Adrenal gland (tissue), 12 donors: ENCODE measurements around the gene DCUN1D4. TPM values are rescaled to one million over a fixed set of nuclear protein-coding genes. Genes with fewer than 3 reads are reported as not detected.

Experiments
- DNase-seq, 7 donors: peaks; one replicate each; pipeline ENCODE4 v3.0.0-alpha.2; 2019 to 2020
- H3K27ac ChIP-seq, 5 donors: fragments of 200-600 bp; sonication (generic) in 4 of 5; 1 replicate in 3 of 5; 2 replicates in 2 of 5; pipeline versions ENCODE4 v1.5.1 to v1.8.0; 2016 to 2020; ENCODE audit warnings: mild to moderate bottlenecking in 1 of 5
- H3K27me3 ChIP-seq: fragments of 200-600 bp; 2 replicates; pipeline ENCODE4 v1.8.0; 2021
- H3K36me3 ChIP-seq, 2 donors: fragments of 200-600 bp; replicated peaks in 1 of 2; 1 replicate in 1 of 2; 2 replicates in 1 of 2; pipeline versions ENCODE4 v1.5.1 to v1.8.0; 2018 to 2022
- H3K4me1 ChIP-seq, 2 donors: fragments of 200-600 bp; replicated peaks in 1 of 2; 1 replicate in 1 of 2; 2 replicates in 1 of 2; pipeline versions ENCODE4 v1.5.1 to v1.8.0; 2018 to 2021
- H3K4me3 ChIP-seq, 4 donors: fragments of 200-600 bp; sonication (generic) in 3 of 4; one replicate each; pipeline ENCODE4 v1.5.1; 2016 to 2018
- H3K9me3 ChIP-seq, 3 donors: fragments of 200-600 bp; sonication (generic) in 1 of 3; replicated peaks in 1 of 3; 1 replicate in 2 of 3; 2 replicates in 1 of 3; pipeline versions ENCODE4 v1.5.1 to v1.8.0; 2016 to 2021
- POLR2A ChIP-seq, 2 donors: fragments of 450-650 bp; IDR thresholded peaks; one replicate each; pipeline ENCODE4 v1.6.1; 2017; ENCODE audit warnings: antibody characterized with exemption in 2 of 2, mild to moderate bottlenecking in 2 of 2, moderate library complexity in 1 of 2
- WGBS, 4 donors: extraction: QIAGEN DNeasy Blood & Tissue Kit in 2 of 4; methylation state at CpG; one replicate each; pipeline versions ENCODE4 v1.1.5 to v1.1.7; 2013 to 2017; 5-methylcytosine and 5-hydroxymethylcytosine counted together
- intact Hi-C, 2 donors: fragments of 100-400 bp; cut with DNase I; formaldehyde crosslinking; loops; one replicate each; pipeline versions ENCODE4 v1.14.1 to v1.15.0; 2022 to 2023
- polyA plus RNA-seq, 3 donors: library from polyadenylated mRNA; stranded (reverse); fragments of 200-250 nt in 2 of 3; fragments of 350-450 nt in 1 of 3; fragmentation: Illumina TruSeq in 1 of 3; extraction: RNeasy Lipid Tissue Mini Kit (QIAGEN cat#74804) in 1 of 3; gene quantifications; one replicate each; pipeline ENCODE4 v1.2.3, GENCODE V29; 2013 to 2014
- total RNA-seq, 9 donors: library from RNA; depleted of rRNA in 4 of 9; stranded (reverse); fragments of >200 nt in 4 of 9; fragments of 120-200 nt in 1 of 9; fragmentation: NEBNext Ultra II Directional in 1 of 9; extraction: Animal tissue kit (Norgen Biotek cat#: 25700) in 1 of 9; gene quantifications; one replicate each; pipeline versions ENCODE4 v1.1.0 to v1.2.4, GENCODE V29; 2013 to 2023
- TF ChIP-seq, protein P1 (sequence below), 6 experiments: fragments of 450-650 bp in 4 of 6; fragments of 200-600 bp in 2 of 6; sonication (generic) in 1 of 6; IDR thresholded peaks; 1 replicate in 5 of 6; 2 replicates in 1 of 6; pipeline versions ENCODE4 v1.5.1 to v1.8.0; 2016 to 2021; ENCODE audit warnings: antibody characterized with exemption in 6 of 6, mild to moderate bottlenecking in 2 of 6, moderate library complexity in 1 of 6
- donor health status: healthy with polysubstance abuse.
- donor health status: Bipolar disorder and iron deficiency.
- donor health status: DM: yes; HTN: yes; CAD: no.
- donor health status: DM: no; HTN: no; CAD: no.
- donor health status: DM: no; HTN: no; CAD: no.
- donor health status: DM: yes; HTN: yes; CAD: no.

Gene DCUN1D4
- total and polyA plus RNA-seq, 12 donors = 25.0 to 86.2 (median 46.9) TPM

DNA sequence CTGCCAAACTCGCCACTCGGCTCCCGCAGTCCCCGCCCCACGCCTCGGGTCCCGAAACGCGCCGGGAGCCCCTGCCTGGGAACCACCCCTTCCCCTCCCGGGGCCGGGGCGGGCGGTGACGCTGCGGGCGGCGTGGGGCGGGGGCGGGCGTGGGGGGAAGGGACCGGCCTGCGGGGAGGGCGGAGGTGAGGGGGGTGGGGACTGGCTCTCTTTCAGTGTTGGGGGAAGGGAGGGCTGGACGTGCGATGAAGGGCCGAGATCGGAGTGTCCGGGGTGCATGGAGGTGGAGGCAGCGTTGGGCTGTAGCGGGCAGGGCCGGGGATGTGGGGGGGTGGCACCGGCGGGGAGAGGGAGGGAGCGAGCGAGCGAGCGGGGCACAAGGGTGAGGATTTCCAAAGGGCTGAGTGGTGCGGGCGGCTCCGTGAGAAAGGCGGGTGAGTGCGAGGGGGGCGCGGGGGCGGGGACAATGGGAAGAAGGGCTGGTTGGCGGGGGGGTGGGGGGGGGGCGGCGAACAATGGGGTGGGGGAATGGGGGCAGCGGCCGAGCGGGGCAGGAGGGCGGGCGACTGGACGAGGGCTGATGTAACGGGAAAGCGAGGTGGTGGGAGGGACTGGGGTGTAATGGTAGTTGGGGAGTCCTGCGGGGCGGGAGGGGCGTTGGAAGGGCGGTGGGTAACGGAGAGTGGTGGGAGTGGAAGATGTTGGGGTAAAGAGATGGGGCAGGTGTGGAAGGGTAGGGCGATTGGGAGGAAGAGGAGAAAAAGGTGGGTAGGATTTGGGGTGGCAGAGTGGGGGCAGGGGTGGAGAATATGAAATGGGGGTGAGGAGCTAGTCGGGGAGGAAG, 578 bp downstream of the DCUN1D4 start:
- no peaks in the 10 kb centered on the region for H3K27me3 ChIP-seq
- peak; percentile 82 to 88 (median 85) for DNase-seq
- WGBS, 4 donors = 0 to 5% (median 1%) methylated on average over 16 to 63 of the region's 64 CpGs

DNA sequence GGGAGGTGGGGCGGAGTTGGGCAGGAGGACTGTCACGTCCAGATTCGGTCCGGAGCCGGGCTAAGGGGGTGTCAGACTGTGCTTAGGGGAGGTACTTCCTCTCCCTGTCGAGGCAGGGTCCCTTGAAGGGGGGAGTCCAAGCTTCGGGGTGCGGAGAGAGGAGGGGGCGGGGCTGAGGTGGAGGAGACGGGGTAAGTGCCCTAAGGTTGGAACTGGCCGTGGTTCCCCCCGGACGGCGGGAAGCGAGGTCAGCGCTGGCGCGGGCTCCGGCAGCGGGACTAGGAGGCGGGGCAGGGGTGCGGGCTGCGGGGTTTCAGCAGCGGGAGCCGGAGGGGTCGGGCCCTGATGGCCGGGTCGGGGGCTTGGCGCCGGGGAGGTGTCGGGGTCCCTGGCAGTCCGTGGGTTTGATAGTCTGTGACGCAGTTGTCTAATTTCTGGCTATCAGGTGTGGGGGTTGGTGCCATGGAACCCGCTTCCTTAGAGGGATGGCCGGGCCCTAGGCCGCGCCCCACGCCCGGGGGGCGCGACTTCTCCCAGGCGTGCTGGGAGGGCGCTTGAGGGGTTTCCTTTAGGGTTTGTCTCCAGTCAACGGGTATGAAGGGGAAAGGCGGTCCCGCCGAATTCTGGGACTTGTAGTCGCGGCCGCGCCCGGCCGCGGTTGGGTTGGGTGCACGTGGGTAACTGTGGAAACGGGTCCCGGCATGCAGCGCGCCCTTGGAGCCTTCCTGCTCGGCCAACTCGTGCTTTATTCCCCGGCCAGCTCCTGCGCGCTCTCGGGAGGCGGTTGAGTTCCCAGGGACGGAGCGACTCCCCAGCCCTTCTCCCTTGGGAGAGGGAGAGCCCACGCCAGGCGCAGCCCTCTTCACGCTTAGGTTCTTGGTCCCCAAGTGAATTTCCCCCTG, 1.5 kb downstream of the DCUN1D4 start:
- Histone ChIP-seq H3K36me3 (no peaks in the 10 kb centered on the region), H3K4me1 (peaks cover 5 to 15% of the 10 kb centered on the region in 2 donors), H3K27me3 (no peaks in the 10 kb centered on the region), H3K4me3 (peak overlapping the region; percentile 74 to 88 (median 80)), H3K9me3 (no peaks in the 10 kb centered on the region), H3K27ac (peak overlapping the region; percentile 81 to 96 (median 94))
- peak; percentile 94 to 98 (median 96) for DNase-seq
- TF ChIP-seq POLR2A (IDR thresholded peaks at IDR 0.05) = peak; percentile 8 to 76
- TF ChIP-seq, protein P1, sequence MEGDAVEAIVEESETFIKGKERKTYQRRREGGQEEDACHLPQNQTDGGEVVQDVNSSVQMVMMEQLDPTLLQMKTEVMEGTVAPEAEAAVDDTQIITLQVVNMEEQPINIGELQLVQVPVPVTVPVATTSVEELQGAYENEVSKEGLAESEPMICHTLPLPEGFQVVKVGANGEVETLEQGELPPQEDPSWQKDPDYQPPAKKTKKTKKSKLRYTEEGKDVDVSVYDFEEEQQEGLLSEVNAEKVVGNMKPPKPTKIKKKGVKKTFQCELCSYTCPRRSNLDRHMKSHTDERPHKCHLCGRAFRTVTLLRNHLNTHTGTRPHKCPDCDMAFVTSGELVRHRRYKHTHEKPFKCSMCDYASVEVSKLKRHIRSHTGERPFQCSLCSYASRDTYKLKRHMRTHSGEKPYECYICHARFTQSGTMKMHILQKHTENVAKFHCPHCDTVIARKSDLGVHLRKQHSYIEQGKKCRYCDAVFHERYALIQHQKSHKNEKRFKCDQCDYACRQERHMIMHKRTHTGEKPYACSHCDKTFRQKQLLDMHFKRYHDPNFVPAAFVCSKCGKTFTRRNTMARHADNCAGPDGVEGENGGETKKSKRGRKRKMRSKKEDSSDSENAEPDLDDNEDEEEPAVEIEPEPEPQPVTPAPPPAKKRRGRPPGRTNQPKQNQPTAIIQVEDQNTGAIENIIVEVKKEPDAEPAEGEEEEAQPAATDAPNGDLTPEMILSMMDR (IDR thresholded peaks at IDR 0.05) = no peak
- intact Hi-C loops = no loop called here
- WGBS, 4 donors = 0 to 1% (median 1%) methylated on average over 32 to 71 of the region's 71 CpGs

More for the DNA sequence above, 578 bp downstream of the DCUN1D4 start:
- intact Hi-C loops = no loop called here
- peak overlapping the region; percentile 87 to 96 (median 94) for H3K27ac ChIP-seq
- H3K4me3 ChIP-seq = peak overlapping the region; percentile 79 to 88 (median 80)
- TF ChIP-seq POLR2A (IDR thresholded peaks at IDR 0.05) = no peak
- TF ChIP-seq, protein P1 (IDR thresholded peaks at IDR 0.05) = no peak
- H3K4me1 ChIP-seq = peaks cover 5 to 15% of the 10 kb centered on the region in 2 donors
- H3K36me3 ChIP-seq = no peaks in the 10 kb centered on the region
- no peaks in the 10 kb centered on the region for H3K9me3 ChIP-seq

DNA sequence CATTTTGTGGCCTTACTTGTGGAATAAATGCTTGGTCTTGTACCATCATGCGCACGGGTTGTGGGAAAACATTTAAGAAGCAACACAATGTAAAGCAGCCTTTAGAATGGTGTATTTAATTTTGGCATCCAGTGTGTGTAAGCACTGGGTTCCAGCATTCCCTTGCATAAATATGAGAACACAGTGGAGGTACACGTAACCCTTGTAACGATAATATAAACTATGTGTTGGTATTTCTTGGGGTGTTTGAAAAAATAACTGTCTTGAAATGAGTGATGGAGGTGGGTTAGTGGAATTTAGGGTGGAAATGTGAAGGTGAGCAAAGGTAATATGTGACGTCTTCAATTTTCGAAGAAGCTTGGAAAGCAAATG, 2.1 kb downstream of the DCUN1D4 start:
- 36 to 53% (median 47%) methylated on average over 6 of the region's 6 CpGs for WGBS, 4 donors

More for the DNA sequence above, 2.1 kb downstream of the DCUN1D4 start:
- peak overlapping the region; percentile 63 to 96 (median 94) for H3K27ac ChIP-seq
- peak overlapping the region in 2 of 4 donors; percentile 81 to 88 for H3K4me3 ChIP-seq
- H3K36me3 ChIP-seq = no peaks in the 10 kb centered on the region
- TF ChIP-seq, protein P1 (IDR thresholded peaks at IDR 0.05) = no peak
- TF ChIP-seq POLR2A (IDR thresholded peaks at IDR 0.05) = no peak
- H3K9me3 ChIP-seq = no peaks in the 10 kb centered on the region
- H3K27me3 ChIP-seq = no peaks in the 10 kb centered on the region
- DNase-seq = no peak
- peaks cover 5 to 15% of the 10 kb centered on the region in 2 donors for H3K4me1 ChIP-seq
- intact Hi-C loops = no loop called here
